OCI-LY7 (cell line): ENCODE data around the gene GAB1.

Experiments used
- EZH2phosphoT487 ChIP-seq: fragments of 200-600 bp; sonication (generic); IDR thresholded peaks from 2 replicates; pipeline ENCODE4 v1.6.1; 2018; ENCODE audit warnings: low read depth, borderline replicate concordance, mild to moderate bottlenecking, mixed run types, antibody characterized with exemption, low read length, moderate library complexity, mixed read lengths
- TF ChIP-seq, protein P1 (sequence below): fragments of 200-600 bp; sonication (generic); conservative IDR thresholded peaks from 2 replicates; pipeline ENCODE4 v1.5.1; 2014; ENCODE audit warnings: mild to moderate bottlenecking, antibody characterized with exemption, low read length, moderate library complexity, mixed read lengths

DNA sequence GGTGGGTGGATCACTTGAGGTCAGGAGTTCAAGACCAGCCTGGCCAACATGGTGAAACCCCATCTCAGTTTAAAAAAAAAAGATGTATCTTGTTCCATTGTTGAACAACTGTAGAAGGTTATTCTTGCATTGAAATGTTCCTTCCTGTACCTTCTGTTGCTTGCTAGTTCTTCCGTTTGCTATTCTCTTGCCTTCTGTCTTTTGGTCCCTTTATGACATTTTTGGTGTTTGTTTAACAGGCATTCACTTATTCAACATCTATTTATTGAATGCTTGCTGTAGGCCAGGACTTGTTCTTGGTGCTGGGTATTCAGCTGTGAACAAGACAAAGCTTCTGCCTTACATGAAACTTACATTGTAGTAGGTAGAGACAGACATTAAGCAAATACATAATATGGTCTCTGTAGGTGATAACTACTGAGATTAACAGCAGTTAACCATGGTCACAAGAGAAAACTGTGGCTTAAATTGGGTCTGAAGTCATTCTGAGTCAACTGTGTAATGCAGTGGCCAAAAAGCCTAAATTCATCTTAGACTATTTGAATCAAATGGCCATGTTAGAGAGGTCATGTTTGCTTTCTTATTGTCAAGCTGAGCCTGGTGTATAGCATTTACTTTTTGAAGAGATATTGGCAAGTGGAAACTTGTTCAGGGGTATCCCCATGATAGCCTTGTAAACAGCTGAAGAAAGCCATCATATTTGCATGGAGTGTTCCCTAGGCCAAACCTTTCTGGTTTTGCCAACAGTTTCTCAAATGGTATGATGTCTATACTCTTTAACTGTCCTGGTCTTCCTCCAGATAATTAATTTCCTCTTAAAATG is 35.6 kb downstream of the GAB1 start:
- TF ChIP-seq, protein P1, sequence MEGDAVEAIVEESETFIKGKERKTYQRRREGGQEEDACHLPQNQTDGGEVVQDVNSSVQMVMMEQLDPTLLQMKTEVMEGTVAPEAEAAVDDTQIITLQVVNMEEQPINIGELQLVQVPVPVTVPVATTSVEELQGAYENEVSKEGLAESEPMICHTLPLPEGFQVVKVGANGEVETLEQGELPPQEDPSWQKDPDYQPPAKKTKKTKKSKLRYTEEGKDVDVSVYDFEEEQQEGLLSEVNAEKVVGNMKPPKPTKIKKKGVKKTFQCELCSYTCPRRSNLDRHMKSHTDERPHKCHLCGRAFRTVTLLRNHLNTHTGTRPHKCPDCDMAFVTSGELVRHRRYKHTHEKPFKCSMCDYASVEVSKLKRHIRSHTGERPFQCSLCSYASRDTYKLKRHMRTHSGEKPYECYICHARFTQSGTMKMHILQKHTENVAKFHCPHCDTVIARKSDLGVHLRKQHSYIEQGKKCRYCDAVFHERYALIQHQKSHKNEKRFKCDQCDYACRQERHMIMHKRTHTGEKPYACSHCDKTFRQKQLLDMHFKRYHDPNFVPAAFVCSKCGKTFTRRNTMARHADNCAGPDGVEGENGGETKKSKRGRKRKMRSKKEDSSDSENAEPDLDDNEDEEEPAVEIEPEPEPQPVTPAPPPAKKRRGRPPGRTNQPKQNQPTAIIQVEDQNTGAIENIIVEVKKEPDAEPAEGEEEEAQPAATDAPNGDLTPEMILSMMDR, result no peak
- no peak for TF ChIP-seq EZH2phosphoT487
